ENCODE measurements around the gene TRIM62.

DNA sequence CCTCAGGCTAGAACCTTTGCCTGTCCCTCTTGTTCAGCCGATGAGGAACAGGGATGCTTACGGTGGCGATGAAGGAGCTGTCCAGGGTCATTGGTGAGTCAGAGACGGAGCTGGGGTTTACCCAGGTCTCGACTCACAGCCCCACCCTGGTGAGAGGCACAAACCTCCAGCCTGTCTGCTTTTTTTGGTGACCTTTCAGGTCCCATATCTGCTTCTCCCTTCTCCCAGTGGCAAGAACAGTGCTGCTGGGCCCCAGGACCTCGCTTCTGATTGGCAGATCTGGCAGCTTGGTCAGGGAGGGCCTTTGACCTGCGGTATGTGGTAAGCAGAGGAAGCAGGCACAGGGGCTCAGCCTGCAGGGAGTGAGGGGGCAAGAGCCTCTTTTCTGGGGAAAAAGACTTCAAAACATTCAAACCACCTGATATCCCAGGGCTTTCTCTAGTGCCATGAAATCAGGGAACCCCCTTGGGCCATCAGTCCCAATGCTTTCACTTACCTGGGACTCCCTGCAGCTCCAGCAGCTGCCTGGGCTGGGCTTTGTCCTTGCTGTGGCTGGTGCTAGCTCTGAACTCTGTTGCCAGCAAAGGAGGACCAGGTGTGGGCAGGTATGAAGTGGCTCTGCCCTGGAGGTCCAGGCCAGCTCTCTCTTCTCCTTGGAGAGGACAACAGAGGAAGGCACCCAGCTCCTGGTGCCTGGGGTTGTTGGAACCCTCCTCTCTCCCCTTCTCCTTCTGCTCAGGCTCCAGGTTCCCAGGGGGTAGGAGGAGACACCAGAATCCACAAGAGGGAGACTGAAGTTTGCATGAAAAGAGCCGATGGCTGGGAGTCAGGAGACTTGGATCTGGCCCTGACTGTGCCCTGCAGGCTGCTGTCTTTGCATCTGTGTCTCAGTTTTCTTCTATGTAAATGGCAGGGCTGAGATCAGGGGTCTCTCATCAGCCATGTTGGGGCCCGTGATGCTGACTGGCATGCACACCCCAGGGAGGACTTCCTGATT is 41.4 kb downstream of the TRIM62 start:
- TF ChIP-seq POLR2A (IDR thresholded peaks at IDR 0.05): no peak
- TF ChIP-seq, protein P1, sequence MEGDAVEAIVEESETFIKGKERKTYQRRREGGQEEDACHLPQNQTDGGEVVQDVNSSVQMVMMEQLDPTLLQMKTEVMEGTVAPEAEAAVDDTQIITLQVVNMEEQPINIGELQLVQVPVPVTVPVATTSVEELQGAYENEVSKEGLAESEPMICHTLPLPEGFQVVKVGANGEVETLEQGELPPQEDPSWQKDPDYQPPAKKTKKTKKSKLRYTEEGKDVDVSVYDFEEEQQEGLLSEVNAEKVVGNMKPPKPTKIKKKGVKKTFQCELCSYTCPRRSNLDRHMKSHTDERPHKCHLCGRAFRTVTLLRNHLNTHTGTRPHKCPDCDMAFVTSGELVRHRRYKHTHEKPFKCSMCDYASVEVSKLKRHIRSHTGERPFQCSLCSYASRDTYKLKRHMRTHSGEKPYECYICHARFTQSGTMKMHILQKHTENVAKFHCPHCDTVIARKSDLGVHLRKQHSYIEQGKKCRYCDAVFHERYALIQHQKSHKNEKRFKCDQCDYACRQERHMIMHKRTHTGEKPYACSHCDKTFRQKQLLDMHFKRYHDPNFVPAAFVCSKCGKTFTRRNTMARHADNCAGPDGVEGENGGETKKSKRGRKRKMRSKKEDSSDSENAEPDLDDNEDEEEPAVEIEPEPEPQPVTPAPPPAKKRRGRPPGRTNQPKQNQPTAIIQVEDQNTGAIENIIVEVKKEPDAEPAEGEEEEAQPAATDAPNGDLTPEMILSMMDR (IDR thresholded peaks at IDR 0.05): no peak
